Forelimb muscle (tissue), 1 donor: Measurements from ENCODE around the gene SELENOV. TPM values are rescaled to one million over a fixed set of nuclear protein-coding genes. Genes with fewer than 3 reads are reported as not detected.
A peak's percentile ranks its signal among the peaks of the same experiment; 100 is the strongest.
"Not testable (repeated sequence)": the region's sequence is repeated elsewhere in the genome, so short reads cannot be mapped to it uniquely, and the experiment has no call there.

Source experiments
- DNase-seq: peaks from one replicate; pipeline ENCODE4 v3.0.0-alpha.2; 2013; ENCODE audit warnings: low read depth
- polyA plus RNA-seq: library from polyadenylated mRNA; unstranded; fragments of 120-200 nt; gene quantifications from one replicate; pipeline ENCODE4 v1.2.1, GENCODE V29; 2013; ENCODE audit not compliant: insufficient read length

Gene SELENOV, protein sequence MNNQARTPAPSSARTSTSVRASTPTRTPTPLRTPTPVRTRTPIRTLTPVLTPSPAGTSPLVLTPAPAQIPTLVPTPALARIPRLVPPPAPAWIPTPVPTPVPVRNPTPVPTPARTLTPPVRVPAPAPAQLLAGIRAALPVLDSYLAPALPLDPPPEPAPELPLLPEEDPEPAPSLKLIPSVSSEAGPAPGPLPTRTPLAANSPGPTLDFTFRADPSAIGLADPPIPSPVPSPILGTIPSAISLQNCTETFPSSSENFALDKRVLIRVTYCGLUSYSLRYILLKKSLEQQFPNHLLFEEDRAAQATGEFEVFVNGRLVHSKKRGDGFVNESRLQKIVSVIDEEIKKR
- not detected for polyA plus RNA-seq

DNA sequence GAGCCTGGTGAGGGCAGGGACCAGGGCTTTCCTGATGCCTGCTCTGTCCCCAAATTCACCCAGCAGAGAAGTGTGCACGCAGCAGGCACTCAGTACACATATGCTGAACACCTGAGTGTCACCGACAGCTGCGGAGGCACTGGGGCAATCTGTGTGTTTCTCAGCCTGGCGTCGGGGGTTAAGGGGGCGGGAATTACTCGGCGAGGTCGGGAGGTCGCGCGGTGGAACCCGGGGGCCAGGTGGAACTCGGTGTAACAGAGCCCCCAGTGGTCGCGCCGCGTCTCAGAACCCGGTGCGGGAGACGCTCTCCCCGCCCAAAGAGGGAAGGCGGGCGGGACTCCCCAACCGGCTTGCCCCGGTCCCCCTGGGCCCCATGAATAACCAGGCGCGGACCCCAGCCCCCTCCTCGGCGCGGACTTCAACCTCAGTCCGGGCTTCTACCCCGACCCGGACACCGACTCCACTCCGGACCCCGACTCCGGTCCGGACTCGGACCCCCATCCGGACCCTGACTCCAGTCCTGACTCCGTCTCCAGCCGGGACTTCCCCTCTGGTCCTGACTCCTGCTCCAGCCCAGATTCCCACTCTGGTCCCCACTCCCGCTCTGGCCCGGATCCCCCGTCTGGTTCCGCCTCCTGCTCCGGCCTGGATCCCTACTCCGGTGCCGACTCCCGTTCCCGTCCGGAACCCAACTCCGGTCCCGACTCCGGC lies at the start of gene SELENOV:
SELENOV (plus strand) TSS at position 300 of the 711 bp plus-strand sequence; CDS start at position 374, 74 bp downstream.
- DNase-seq: no peak

DNA sequence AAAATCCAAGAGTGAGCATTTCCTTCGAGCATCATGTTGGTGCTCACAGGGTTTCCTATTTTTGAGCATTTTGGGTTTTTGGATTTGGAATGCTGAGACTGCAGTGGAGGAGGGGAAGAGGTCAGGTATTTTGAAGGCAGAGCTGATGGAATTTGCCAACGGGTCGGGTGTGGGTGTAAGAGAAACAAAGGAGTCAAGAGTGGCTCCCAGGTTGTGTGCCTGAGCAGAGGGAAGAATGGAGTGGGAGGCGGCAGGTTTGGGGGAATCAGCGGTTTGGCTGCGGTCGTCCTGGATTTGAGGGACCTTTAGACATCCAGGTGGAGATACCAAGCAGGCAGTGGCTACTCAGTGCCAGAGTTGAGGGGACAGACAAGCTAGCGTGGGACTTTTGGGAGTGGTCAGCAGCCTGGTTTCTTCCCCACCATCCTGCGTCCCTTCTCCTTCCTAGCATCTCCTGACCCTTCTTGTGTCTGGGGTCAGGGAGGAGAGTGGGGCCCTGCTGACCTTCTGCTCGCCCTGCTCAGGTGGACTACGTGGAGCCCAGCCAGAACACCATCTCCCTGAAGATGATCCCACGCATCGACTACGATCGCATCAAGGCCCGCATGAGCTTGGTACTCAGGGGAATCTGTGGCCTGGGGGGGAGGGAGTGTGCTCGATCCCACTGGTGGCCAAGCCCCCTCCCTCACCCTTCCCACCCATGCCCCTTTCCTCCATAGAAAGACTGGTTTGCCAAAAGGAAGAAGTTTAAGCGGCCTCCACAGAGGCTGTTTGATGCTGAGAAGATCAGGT lies 48.8 kb upstream of the SELENOV start:
- DNase-seq: no peak

- no peak for DNase-seq
These were observed 47.0 kb upstream of the SELENOV start for GRCh38 chr19:39467941-39468340.

GRCh38 chr19:39469036-39469435 lies 45.9 kb upstream of the SELENOV start:
- no peak for DNase-seq

DNA sequence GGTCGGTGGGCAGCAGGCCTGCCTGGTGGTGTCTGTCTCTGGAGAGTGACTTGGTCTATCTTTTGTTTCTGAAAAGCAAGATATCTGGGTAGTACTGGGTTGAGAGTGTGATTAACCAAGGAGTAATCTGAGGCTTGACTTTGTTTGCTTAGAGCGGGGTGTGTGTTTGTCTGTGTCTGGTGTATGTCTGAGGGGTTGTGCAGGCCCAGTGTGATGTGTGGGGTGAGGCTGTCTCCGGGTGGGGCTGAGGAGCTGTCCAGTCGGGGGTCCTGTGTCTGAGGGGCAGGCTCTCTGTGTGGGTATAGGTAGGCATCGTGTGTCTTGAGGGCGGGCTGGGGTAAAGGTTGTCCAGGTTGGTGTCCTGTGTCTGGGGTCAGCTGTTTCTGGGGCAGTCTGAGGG lies 45.4 kb upstream of the SELENOV start:
- DNase-seq: no peak

DNA sequence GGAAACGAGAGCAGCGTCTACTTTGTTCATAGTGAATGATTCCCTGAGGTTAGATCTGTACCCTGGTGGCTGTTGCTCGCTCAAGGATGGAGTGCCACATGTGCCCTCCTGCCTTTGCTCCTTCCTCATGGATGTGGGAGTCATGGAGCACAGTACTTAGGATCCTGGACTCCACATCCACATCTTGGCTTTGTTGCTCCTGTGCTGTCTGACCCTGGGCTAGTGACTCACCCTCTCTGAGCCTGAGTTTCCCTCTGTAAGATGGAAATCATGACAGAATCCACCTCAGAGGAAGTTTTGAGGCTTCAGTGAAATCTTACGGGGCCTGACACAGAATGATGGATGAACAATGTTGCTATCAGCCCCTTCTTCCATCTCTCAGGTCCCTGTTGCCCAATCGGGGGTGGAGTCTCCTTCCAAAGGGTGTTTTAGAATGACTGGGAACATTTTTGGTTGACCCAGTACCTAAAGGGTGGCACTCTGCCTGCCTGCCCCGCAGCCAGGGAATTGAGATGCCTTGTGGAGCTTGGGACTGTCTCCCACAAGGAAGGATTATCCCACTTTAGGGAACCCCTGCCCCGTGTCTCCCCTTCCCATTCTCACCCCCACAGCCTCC lies 44.1 kb upstream of the SELENOV start:
- DNase-seq: no peak

- DNase-seq: no peak
These were observed 43.0 kb upstream of the SELENOV start for GRCh38 chr19:39471756-39472536.

GRCh38 chr19:39472746-39473442 lies 42.0 kb upstream of the SELENOV start:
- DNase-seq: no peak

- DNase-seq: no peak
These were observed 41.4 kb upstream of the SELENOV start for GRCh38 chr19:39473443-39473960.

GRCh38 chr19:39474139-39474620 lies 40.8 kb upstream of the SELENOV start:
- no peak for DNase-seq

DNA sequence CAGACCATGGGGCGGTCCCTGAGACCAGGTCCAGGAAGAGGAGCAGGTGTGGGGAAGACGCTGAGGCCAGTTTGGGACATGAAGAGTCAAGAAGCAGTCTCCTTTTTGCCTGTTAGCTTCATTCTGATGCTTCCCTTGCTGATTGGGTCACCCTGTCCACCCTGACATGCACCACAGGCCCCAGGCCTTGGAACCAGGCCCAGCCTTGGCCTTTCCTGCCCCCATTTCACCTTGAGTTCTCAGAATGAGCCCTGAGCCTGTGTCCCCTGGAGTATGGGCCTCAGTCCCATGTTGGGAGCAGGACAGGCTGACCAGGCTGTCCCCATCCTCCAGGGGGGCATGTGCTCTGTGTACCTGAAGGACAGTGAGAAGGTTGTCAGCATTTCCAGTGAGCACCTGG lies 39.2 kb upstream of the SELENOV start:
- no peak for DNase-seq

DNA sequence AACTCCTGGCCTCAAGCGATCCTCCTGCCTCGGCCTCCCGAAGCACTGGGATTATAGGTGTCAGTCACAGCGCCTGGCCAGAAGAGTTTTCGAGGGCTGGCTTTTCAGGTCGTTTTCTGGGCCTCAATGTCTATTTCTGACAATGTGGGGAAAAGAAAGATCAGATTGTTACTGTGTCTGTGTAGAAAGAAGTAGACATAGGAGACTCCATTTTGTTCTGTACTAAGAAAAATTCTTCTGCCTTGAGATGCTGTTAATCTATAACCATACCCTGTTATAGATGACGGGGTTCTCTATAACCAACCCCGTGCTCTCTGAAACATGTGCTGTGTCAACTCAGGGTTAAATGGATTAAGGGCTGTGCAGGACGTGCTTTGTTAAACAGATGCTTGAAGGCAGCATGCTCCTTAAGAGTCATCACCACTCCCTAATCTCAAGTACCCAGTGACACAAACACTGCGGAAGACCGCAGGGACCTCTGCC lies 35.6 kb upstream of the SELENOV start:
- DNase-seq: not testable (repeated sequence)

GRCh38 chr19:39479916-39480315 lies 35.0 kb upstream of the SELENOV start:
- no peak for DNase-seq

GRCh38 chr19:39480337-39481228 lies 34.4 kb upstream of the SELENOV start, which contains the start of gene TIMM50:
TSS of gene TIMM50 (plus strand) at chr19:39480838. CDS start at chr19:39480854, 16 bp downstream.
- DNase-seq: peak; percentile 75

- no peak for DNase-seq
These were observed 33.8 kb upstream of the SELENOV start for GRCh38 chr19:39481229-39481545.

DNA sequence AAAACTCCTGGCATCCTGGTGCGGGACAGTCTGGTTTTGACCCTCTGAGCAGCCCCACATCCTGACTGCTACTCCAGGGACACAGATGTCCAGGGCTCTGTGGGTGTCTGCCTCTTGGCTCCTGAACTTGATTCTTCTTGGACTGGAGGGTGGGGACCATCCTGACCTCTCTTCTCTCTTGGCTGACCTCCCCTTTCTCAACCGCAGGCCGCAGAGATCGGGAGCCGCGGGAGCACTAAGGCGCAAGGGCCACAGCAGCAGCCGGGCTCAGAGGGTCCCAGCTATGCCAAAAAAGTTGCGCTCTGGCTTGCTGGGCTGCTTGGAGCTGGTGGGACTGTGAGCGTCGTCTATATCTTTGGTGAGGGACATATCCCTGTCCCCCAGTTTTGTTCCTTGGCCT lies 33.3 kb upstream of the SELENOV start:
- DNase-seq: no peak

DNA sequence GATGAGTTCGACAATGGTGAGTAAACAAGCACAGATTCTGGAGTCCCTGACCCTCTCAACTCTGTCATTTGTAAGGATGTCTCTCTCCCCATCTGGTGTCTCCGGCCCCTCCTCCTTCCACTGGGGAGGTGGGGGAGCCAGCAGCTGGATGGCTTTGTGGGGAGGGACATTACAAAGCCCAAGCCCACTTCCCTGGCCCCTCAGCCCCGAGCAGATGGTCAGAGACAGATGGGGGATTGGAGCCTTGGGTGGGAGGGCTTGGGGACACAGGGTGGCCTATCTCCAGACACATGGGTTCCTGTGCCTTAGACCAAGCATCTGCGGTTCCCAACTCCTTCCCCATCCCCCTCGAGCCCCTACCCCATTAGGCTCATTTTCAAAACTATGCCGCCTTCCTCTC lies 31.8 kb upstream of the SELENOV start:
- no peak for DNase-seq

GRCh38 chr19:39489756-39490155 lies 25.2 kb upstream of the SELENOV start:
- no peak for DNase-seq

DNA sequence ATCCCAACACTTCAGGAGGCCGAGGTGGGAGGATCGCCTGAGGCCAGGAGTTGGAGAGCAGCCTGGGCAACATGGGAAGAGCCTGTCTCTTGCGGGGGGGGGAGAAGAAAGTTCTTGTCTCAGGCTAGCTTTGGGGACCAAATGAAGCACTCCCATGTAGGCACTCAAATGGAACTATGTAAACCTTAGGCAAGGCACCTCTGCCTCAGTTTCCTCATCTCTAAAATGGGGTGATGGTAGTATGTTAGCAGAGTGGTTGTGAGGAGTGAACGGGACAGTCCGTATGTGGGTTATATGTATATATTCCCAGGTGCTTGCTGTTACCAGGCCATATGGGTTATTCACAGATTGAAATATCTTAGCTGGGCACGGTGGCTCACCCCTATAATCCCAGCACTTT lies 22.7 kb upstream of the SELENOV start:
- DNase-seq: no peak
